T-helper 17 cell (primary cell): Measurements from ENCODE around the gene TENT4B. TPM values are rescaled to one million over a fixed set of nuclear protein-coding genes. Genes with fewer than 3 reads are reported as not detected.

Experiments used
- ATAC-seq: fragments of 150-1000 bp; cut with Tn5 transposase; 2 replicates; pipeline ENCODE4 v1.10.0; 2021; ENCODE audit warnings: mild to moderate bottlenecking, moderate library complexity
- DNase-seq, 3 donors: peaks; one replicate each; pipeline versions ENCODE4 v3.0.0 to v3.0.0-alpha.2; 2020 to 2021
- H3K9me3 ChIP-seq: one replicate; pipeline ENCODE4 v1.7.0; 2013; ENCODE audit warnings: low read length, mild to moderate bottlenecking; ENCODE audit not compliant: control insufficient read depth, poor library complexity, severe bottlenecking
- H3K27ac Mint-ChIP-seq: one replicate; pipeline ENCODE4 v1.8.0; 2022; ENCODE audit warnings: mild to moderate bottlenecking, moderate library complexity, mixed read lengths
- H3K27me3 Mint-ChIP-seq: one replicate; pipeline ENCODE4 v1.8.0; 2022; ENCODE audit warnings: mixed read lengths
- H3K36me3 Mint-ChIP-seq: one replicate; pipeline ENCODE4 v1.8.0; 2022; ENCODE audit warnings: low read depth, mixed read lengths
- H3K4me1 Mint-ChIP-seq: one replicate; pipeline ENCODE4 v1.8.0; 2022; ENCODE audit warnings: mild to moderate bottlenecking, mixed read lengths
- H3K4me3 Mint-ChIP-seq: one replicate; pipeline ENCODE4 v1.8.0; 2022; ENCODE audit warnings: mild to moderate bottlenecking, moderate library complexity, mixed read lengths
- total RNA-seq, 4 donors: library from RNA in 2 of 4; stranded (reverse) in 2 of 4; gene quantifications; one replicate each; pipeline ENCODE4 v1.2.3 and lab custom pipeline; 2022 to 2026

The TENT4B gene
- total RNA-seq, 2 donors from 2014 or later = 21.5 to 23.0 TPM

- H3K27ac Mint-ChIP-seq = no peak overlapping the region
- no peaks in the 10 kb centered on the region for H3K9me3 ChIP-seq
- H3K4me1 Mint-ChIP-seq = no peaks in the 10 kb centered on the region
- H3K27me3 Mint-ChIP-seq = no peaks in the 10 kb centered on the region
- H3K36me3 Mint-ChIP-seq = peaks cover 2% of the 10 kb centered on the region
- DNase-seq = no peak
- H3K4me3 Mint-ChIP-seq = no peak overlapping the region
- ATAC-seq = no peak
These were observed 13.5 kb upstream of the TENT4B start for GRCh38 chr16:50139580-50139979.

GRCh38 chr16:50144211-50144610 is 8.9 kb upstream of the TENT4B start:
- no peak for ATAC-seq
- DNase-seq = no peak
- Mint-ChIP-seq H3K27me3 (no peaks in the 10 kb centered on the region), H3K4me1 (no peaks in the 10 kb centered on the region), H3K36me3 (no peaks in the 10 kb centered on the region), H3K27ac (no peak overlapping the region), H3K4me3 (no peak overlapping the region)
- H3K9me3 ChIP-seq = no peaks in the 10 kb centered on the region

GRCh38 chr16:50146479-50147435 is 6.3 kb upstream of the TENT4B start:
- H3K4me1 Mint-ChIP-seq = no peaks in the 10 kb centered on the region
- H3K4me3 Mint-ChIP-seq = no peak overlapping the region
- ATAC-seq = no peak
- H3K36me3 Mint-ChIP-seq = no peaks in the 10 kb centered on the region
- H3K27ac Mint-ChIP-seq = no peak overlapping the region
- H3K9me3 ChIP-seq = no peaks in the 10 kb centered on the region
- no peak for DNase-seq
- H3K27me3 Mint-ChIP-seq = no peaks in the 10 kb centered on the region

GRCh38 chr16:50151322-50151721 is 1.8 kb upstream of the TENT4B start:
- Mint-ChIP-seq H3K36me3 (no peaks in the 10 kb centered on the region), H3K27me3 (no peaks in the 10 kb centered on the region), H3K4me3 (no peak overlapping the region), H3K4me1 (peaks cover 18% of the 10 kb centered on the region), H3K27ac (peak overlapping the region; percentile 88)
- DNase-seq = no peak
- no peak for ATAC-seq
- no peaks in the 10 kb centered on the region for H3K9me3 ChIP-seq

GRCh38 chr16:50151756-50152155 is 1.4 kb upstream of the TENT4B start:
- Mint-ChIP-seq H3K27me3 (no peaks in the 10 kb centered on the region), H3K27ac (peak overlapping the region; percentile 88), H3K4me1 (peaks cover 22% of the 10 kb centered on the region), H3K36me3 (no peaks in the 10 kb centered on the region), H3K4me3 (peak overlapping the region; percentile 89)
- ATAC-seq (no peak), DNase-seq (no peak)
- H3K9me3 ChIP-seq = no peaks in the 10 kb centered on the region

- no peaks in the 10 kb centered on the region for H3K27me3 Mint-ChIP-seq
- peak in 2 of 3 donors; percentile 51 to 60 for DNase-seq
- H3K27ac Mint-ChIP-seq = peak overlapping the region; percentile 88
- peaks cover 25% of the 10 kb centered on the region for H3K4me1 Mint-ChIP-seq
- H3K9me3 ChIP-seq = no peaks in the 10 kb centered on the region
- peak; percentile 54 for ATAC-seq
- H3K4me3 Mint-ChIP-seq = peak overlapping the region; percentile 89
- no peaks in the 10 kb centered on the region for H3K36me3 Mint-ChIP-seq
These were observed 727 bp upstream of the TENT4B start for GRCh38 chr16:50152351-50152806.

GRCh38 chr16:50153596-50154419 is 702 bp downstream of the TENT4B start:
- H3K4me3 Mint-ChIP-seq = peak overlapping the region; percentile 95
- no peaks in the 10 kb centered on the region for H3K27me3 Mint-ChIP-seq
- H3K4me1 Mint-ChIP-seq = peaks cover 32% of the 10 kb centered on the region
- H3K36me3 Mint-ChIP-seq = peaks cover 2% of the 10 kb centered on the region
- H3K27ac Mint-ChIP-seq = peak overlapping the region; percentile 90
- DNase-seq (no peak), ATAC-seq (peak; percentile 0)
- no peaks in the 10 kb centered on the region for H3K9me3 ChIP-seq

GRCh38 chr16:50154420-50154950 is 1.4 kb downstream of the TENT4B start:
- peaks cover 39% of the 10 kb centered on the region for H3K4me1 Mint-ChIP-seq
- no peak for DNase-seq

GRCh38 chr16:50155925-50156324 is 2.8 kb downstream of the TENT4B start:
- no peaks in the 10 kb centered on the region for H3K9me3 ChIP-seq
- peaks cover 48% of the 10 kb centered on the region for H3K4me1 Mint-ChIP-seq
- peaks cover 5% of the 10 kb centered on the region for H3K36me3 Mint-ChIP-seq
- ATAC-seq = no peak
- H3K4me3 Mint-ChIP-seq = peak overlapping the region; percentile 95
- no peaks in the 10 kb centered on the region for H3K27me3 Mint-ChIP-seq
- no peak for DNase-seq
- peak overlapping the region; percentile 90 for H3K27ac Mint-ChIP-seq

More at GRCh38 chr16:50154420-50154950, 1.4 kb downstream of the TENT4B start:
- peak overlapping the region; percentile 95 for H3K4me3 Mint-ChIP-seq
- H3K9me3 ChIP-seq = no peaks in the 10 kb centered on the region
- no peaks in the 10 kb centered on the region for H3K27me3 Mint-ChIP-seq
- peak overlapping the region; percentile 90 for H3K27ac Mint-ChIP-seq
- H3K36me3 Mint-ChIP-seq = peaks cover 3% of the 10 kb centered on the region
- ATAC-seq = no peak

- ATAC-seq (no peak), DNase-seq (no peak)
- peaks cover 49% of the 10 kb centered on the region for H3K4me1 Mint-ChIP-seq
- H3K4me3 Mint-ChIP-seq = peak overlapping the region; percentile 66
- peak overlapping the region; percentile 90 for H3K27ac Mint-ChIP-seq
- H3K9me3 ChIP-seq = no peaks in the 10 kb centered on the region
- H3K36me3 Mint-ChIP-seq = peaks cover 5% of the 10 kb centered on the region
- no peaks in the 10 kb centered on the region for H3K27me3 Mint-ChIP-seq
These were observed 3.5 kb downstream of the TENT4B start for GRCh38 chr16:50156590-50156989.

GRCh38 chr16:50160495-50161164 is 7.5 kb downstream of the TENT4B start:
- Mint-ChIP-seq H3K36me3 (peaks cover 5% of the 10 kb centered on the region), H3K4me3 (no peak overlapping the region), H3K4me1 (peaks cover 44% of the 10 kb centered on the region), H3K27me3 (no peaks in the 10 kb centered on the region), H3K27ac (peak overlapping the region; percentile 62)
- H3K9me3 ChIP-seq = no peaks in the 10 kb centered on the region
- DNase-seq = no peak
- peak; percentile 62 for ATAC-seq

GRCh38 chr16:50161950-50162349 is 8.8 kb downstream of the TENT4B start:
- Mint-ChIP-seq H3K4me1 (peaks cover 45% of the 10 kb centered on the region), H3K4me3 (no peak overlapping the region), H3K27ac (no peak overlapping the region), H3K27me3 (no peaks in the 10 kb centered on the region), H3K36me3 (peaks cover 5% of the 10 kb centered on the region)
- no peak for ATAC-seq
- H3K9me3 ChIP-seq = no peaks in the 10 kb centered on the region
- no peak for DNase-seq
